Endothelial cell of umbilical vein (primary cell): Measurements from ENCODE around the gene MARK2. TPM values are rescaled to one million over a fixed set of nuclear protein-coding genes. Genes with fewer than 3 reads are reported as not detected.

ENCODE experiments used
- BruUV-seq: library from RNA; stranded (reverse); fragments of 400-500 nt; replicated peaks from 2 replicates; lab custom pipeline; 2021; lab: Mats Ljungman, UMichigan
- CTCF ChIA-PET: fragments of 300-600, 350-600 bp; sonication (Branson Sonifier 250); formaldehyde crosslinking; loops from one replicate; lab custom pipeline; 2021; ENCODE audit warnings: antibody characterized with exemption, inconsistent platforms; lab: Charles Lee
- POLR2A ChIA-PET: fragments of 300-600, 350-600 bp; sonication (Branson Sonifier 250); formaldehyde crosslinking; loops from one replicate; lab custom pipeline; 2021; ENCODE audit warnings: antibody characterized with exemption, inconsistent platforms; lab: Charles Lee
- DNase-seq: peaks from one replicate; pipeline ENCODE4 v3.0.0-alpha.2; 2011; ENCODE audit warnings: low read depth, low spot score
- FAIRE-seq: peaks from 2 replicates; lab custom pipeline; 2011; peaks lifted over from hg19 to GRCh38; lab: Jason Lieb, UNC
- H2AFZ ChIP-seq: 2 replicates; pipeline ENCODE4 v1.6.0; 2012; ENCODE audit warnings: low read depth, low read length, control low read depth, inconsistent platforms
- H3K27ac ChIP-seq: 2 replicates; pipeline ENCODE4 v1.5.1; 2011; ENCODE audit warnings: low read depth, mild to moderate bottlenecking, control low read depth, low read length, moderate library complexity; ENCODE audit not compliant: insufficient read depth
- H3K27me3 ChIP-seq, 2 experiments: 2 replicates each; pipeline versions ENCODE4 v1.6.0 to v1.6.1; 2011; ENCODE audit warnings: low read length in 2 of 2, mixed read lengths in 1 of 2; ENCODE audit not compliant: control insufficient read depth in 2 of 2, insufficient read depth in 2 of 2
- H3K36me3 ChIP-seq, 2 experiments: 2 replicates in 1 of 2; 3 replicates in 1 of 2; pipeline ENCODE4 v1.5.1; 2011; ENCODE audit warnings: low read length in 2 of 2, mild to moderate bottlenecking in 1 of 2, moderate library complexity in 1 of 2; ENCODE audit not compliant: control insufficient read depth in 2 of 2, insufficient read depth in 2 of 2; ENCODE audit errors: extremely low read depth in 1 of 2
- H3K4me1 ChIP-seq: 3 replicates; pipeline ENCODE4 v1.5.1; 2011; ENCODE audit warnings: mild to moderate bottlenecking, low read length; ENCODE audit not compliant: control insufficient read depth, insufficient read depth; ENCODE audit errors: extremely low read depth
- H3K4me2 ChIP-seq: 2 replicates; pipeline ENCODE4 v1.6.1; 2011; ENCODE audit warnings: low read length, control low read depth, mixed read lengths; ENCODE audit not compliant: insufficient read depth
- H3K4me3 ChIP-seq, 3 experiments: fragments of 200-600 bp in 1 of 3; sonication (generic), shearing (Covaris generic) in 1 of 3; replicated peaks in 1 of 3; 2 replicates each; pipeline ENCODE4 v1.5.1; 2011 to 2016; ENCODE audit warnings: control low read depth in 3 of 3, low read length in 3 of 3, mild to moderate bottlenecking in 2 of 3, inconsistent platforms in 1 of 3, low read depth in 1 of 3, moderate library complexity in 1 of 3; ENCODE audit not compliant: insufficient read depth in 1 of 3
- H3K79me2 ChIP-seq: 2 replicates; pipeline ENCODE4 v1.6.0; 2012; ENCODE audit warnings: low read length, inconsistent platforms; ENCODE audit not compliant: control insufficient read depth, insufficient read depth
- H3K9ac ChIP-seq: replicated peaks from 2 replicates; pipeline ENCODE3; 2011; ENCODE audit warnings: low read length, control low read depth; ENCODE audit not compliant: insufficient read depth; ENCODE audit errors: extremely low read depth
- H3K9me1 ChIP-seq: replicated peaks from 3 replicates; pipeline ENCODE4 v1.6.0; 2011; ENCODE audit warnings: mild to moderate bottlenecking, low read length; ENCODE audit not compliant: control insufficient read depth, insufficient read depth; ENCODE audit errors: extremely low read depth
- H3K9me3 ChIP-seq: replicated peaks from 2 replicates; pipeline ENCODE4 v1.5.1; 2012; ENCODE audit warnings: low read length, inconsistent platforms; ENCODE audit not compliant: control insufficient read depth, insufficient read depth
- H4K20me1 ChIP-seq: replicated peaks from 2 replicates; pipeline ENCODE3; 2011; ENCODE audit warnings: mild to moderate bottlenecking, low read length; ENCODE audit not compliant: control insufficient read depth, insufficient read depth; ENCODE audit errors: extremely low read depth
- CTCF ChIP-seq, 2 donors: IDR thresholded peaks; 1 replicate in 1 of 2; 2 replicates in 1 of 2; pipeline ENCODE4 v1.5.1; 2011; ENCODE audit warnings: low read length in 2 of 2, mild to moderate bottlenecking in 2 of 2, moderate library complexity in 2 of 2, control low read depth in 1 of 2, inconsistent platforms in 1 of 2, low read depth in 1 of 2; ENCODE audit not compliant: insufficient read depth in 1 of 2; ENCODE audit errors: extremely low read depth in 1 of 2
- EZH2 ChIP-seq: IDR thresholded peaks from 2 replicates; pipeline ENCODE4 v1.6.1; 2012; ENCODE audit warnings: borderline replicate concordance, low read depth, mild to moderate bottlenecking, moderate library complexity, low read length, inconsistent platforms; ENCODE audit not compliant: severe bottlenecking
- FOS ChIP-seq: IDR thresholded peaks from 2 replicates; pipeline ENCODE4 v1.6.1; 2011; ENCODE audit warnings: mild to moderate bottlenecking, low read length, moderate library complexity, borderline replicate concordance; ENCODE audit not compliant: insufficient read depth
- GATA2 ChIP-seq: IDR thresholded peaks from 2 replicates; pipeline ENCODE4 v1.7.0; 2011; ENCODE audit warnings: low read depth, mild to moderate bottlenecking, moderate library complexity, mixed read lengths, low read length; ENCODE audit not compliant: insufficient read length, insufficient read depth
- JUN ChIP-seq: IDR thresholded peaks from 2 replicates; pipeline ENCODE4 v1.6.1; 2011; ENCODE audit warnings: borderline replicate concordance, low read depth; ENCODE audit not compliant: insufficient read length, insufficient read depth
- MAX ChIP-seq: IDR thresholded peaks from 2 replicates; pipeline ENCODE4 v1.6.1; 2011; ENCODE audit not compliant: insufficient read depth, insufficient read length
- MYC ChIP-seq: IDR thresholded peaks from one replicate; pipeline ENCODE4 v1.6.1; 2011; ENCODE audit warnings: mild to moderate bottlenecking, low read depth, low read length
- POLR2A ChIP-seq: IDR thresholded peaks from 2 replicates; pipeline ENCODE4 v1.6.1; 2012; ENCODE audit warnings: low read depth, mild to moderate bottlenecking, control low read depth, low read length
- POLR2AphosphoS5 ChIP-seq: IDR thresholded peaks from 2 replicates; pipeline ENCODE4 v1.6.1; 2012; ENCODE audit warnings: low read depth, mild to moderate bottlenecking, control low read depth, low read length, moderate library complexity; ENCODE audit not compliant: insufficient read depth
- dilution Hi-C: fragments of 300-500 bp; cut with MboI; formaldehyde crosslinking; loops from one replicate; pipeline ENCODE4 v1.15.0; 2019; ENCODE audit warnings: low sequenced_read_pairs; ENCODE audit not compliant: extremely low pct_ligation_motif_present
- intact Hi-C: fragments of 100-400 bp; cut with micrococcal nuclease; formaldehyde crosslinking; loops from one replicate; pipeline ENCODE4 v1.10.0; 2022
- polyA plus RNA-seq, 4 experiments: library from polyadenylated mRNA; depleted of rRNA in 3 of 4; stranded (reverse) in 3 of 4; unstranded in 1 of 4; fragments of >200 nt; gene quantifications; 2 replicates each; pipeline versions ENCODE4 v1.2.1 to v1.2.3, GENCODE V29; 2011 to 2012; ENCODE audit warnings: missing spikeins in 1 of 4
- total RNA-seq: library from RNA; stranded (reverse); gene quantifications from 2 replicates; pipeline ENCODE4 v1.2.3, GENCODE V29; 2021

Gene MARK2
- total and polyA plus RNA-seq, 2 donors (not counting 3 experiments of a cell fraction or from before 2014, with no cell fraction given), result 16.6 to 34.7 TPM

- Histone ChIP-seq H3K9me1 (no peaks in the 10 kb centered on the region), H4K20me1 (no peaks in the 10 kb centered on the region), H2AFZ (no peak overlapping the region), H3K4me1 (no peaks in the 10 kb centered on the region), H3K27ac (no peak overlapping the region), H3K4me3 (no peak overlapping the region), H3K36me3 (peaks cover 1 to 2% of the 10 kb centered on the region in 2 experiments), H3K27me3 (no peaks in the 10 kb centered on the region), H3K4me2 (no peak overlapping the region), H3K9ac (no peak overlapping the region), H3K79me2 (peaks cover 28% of the 10 kb centered on the region), H3K9me3 (no peaks in the 10 kb centered on the region)
- dilution Hi-C loops (no loop called here), intact Hi-C loops (no loop called here)
- no TSS peak for BruUV-seq
- FAIRE-seq, result no peak
- CTCF ChIA-PET, result interaction anchor here (0.7 kb wide), 1 partner anchor 42 kb away, joined by 3 read pairs; the partner anchor contains the start of gene MARK2
- TF ChIP-seq FOS, result no peak
- no peak for TF ChIP-seq MYC
- no peak for TF ChIP-seq GATA2
- no peak for TF ChIP-seq POLR2A
- no peak for TF ChIP-seq CTCF (IDR thresholded peaks at IDR 0.05; ENCODE audit: extremely low read depth in 1 of 2, insufficient read depth in 1 of 2, low read depth in 1 of 2, low read length in 2 of 2)
- TF ChIP-seq JUN, result no peak
- TF ChIP-seq POLR2AphosphoS5, result no peak
- TF ChIP-seq MAX, result no peak
- no peak for TF ChIP-seq EZH2
- POLR2A ChIA-PET, result no interaction called here
- DNase-seq, result no peak
These were observed 41.5 kb downstream of the MARK2 start for GRCh38 chr11:63880403-63880790.
